ENCODE measurements around the gene TSPOAP1. TPM values are rescaled to one million over a fixed set of nuclear protein-coding genes. Genes with fewer than 3 reads are reported as not detected.
A peak's percentile ranks its signal among the peaks of the same experiment; 100 is the strongest.

Gene TSPOAP1
- polyA plus RNA-seq, 1 experiment: 5.6 TPM

DNA sequence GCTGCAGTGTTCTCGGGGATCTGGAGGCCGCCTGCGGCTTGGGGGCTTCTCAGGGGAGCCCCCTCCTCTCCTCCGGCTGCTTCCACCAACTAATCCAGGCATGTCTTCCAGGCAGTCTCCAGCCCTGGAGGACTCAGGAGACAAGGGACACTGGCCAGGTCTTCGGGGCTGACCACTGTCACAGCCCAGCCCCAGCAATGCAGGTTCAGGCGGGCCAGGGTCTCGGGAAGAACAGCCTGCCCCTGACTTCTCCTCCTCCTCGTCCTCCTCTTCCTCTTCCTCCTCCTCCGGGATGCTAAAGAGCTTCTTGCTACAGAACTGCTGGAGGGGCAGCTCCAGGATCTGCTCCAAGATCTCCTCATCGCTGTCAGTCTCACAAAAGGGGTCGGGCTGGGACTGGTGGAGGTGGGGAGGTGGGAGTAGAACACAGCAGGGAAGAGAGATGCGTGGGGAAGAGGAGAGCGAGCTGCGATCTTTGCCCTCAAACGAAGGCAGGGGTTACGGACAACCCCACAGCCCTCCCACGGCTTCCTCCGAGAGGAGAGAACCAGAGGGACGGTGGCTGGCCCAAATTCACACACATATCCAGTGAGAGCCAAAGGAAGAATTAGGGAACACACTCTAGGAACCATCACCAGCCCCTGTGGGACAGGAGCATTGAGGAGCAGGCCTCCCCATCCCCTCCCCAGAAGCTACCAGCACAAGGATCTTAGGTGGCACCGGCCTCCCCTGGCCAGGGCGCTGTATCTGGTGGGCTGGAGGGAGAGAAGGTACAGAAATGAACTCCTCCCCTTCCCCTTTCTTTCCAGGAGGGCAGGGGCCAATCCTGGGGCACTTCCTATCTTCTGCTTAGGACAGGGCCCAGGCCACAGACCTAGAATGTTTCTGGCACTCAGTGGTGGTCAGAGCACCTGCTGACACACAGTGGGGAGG is 19.3 kb downstream of the TSPOAP1 start:
- Histone ChIP-seq H3K36me3 (ENCODE audit: control insufficient read depth, insufficient read depth, low read length) (no peaks in the 10 kb centered on the region), H3K4me3 (ENCODE audit: low read depth, low read length) (no peak overlapping the region), H3K27me3 (ENCODE audit: control insufficient read depth, insufficient read depth, low read length) (no peaks in the 10 kb centered on the region)
- ChIA-PET POLR2A (no interaction called here), CTCF (interaction anchor here (2.2 to 2.4 kb wide), 2 partner anchors 8 to 138 kb away, joined by 9 to 15 read pairs; no protein-coding TSS in a partner anchor)
- no peak for TF ChIP-seq CTCF (IDR thresholded peaks at IDR 0.05; ENCODE audit: insufficient read depth, low read depth, low read length)
- no peak for DNase-seq (ENCODE audit: low read depth)

DNA sequence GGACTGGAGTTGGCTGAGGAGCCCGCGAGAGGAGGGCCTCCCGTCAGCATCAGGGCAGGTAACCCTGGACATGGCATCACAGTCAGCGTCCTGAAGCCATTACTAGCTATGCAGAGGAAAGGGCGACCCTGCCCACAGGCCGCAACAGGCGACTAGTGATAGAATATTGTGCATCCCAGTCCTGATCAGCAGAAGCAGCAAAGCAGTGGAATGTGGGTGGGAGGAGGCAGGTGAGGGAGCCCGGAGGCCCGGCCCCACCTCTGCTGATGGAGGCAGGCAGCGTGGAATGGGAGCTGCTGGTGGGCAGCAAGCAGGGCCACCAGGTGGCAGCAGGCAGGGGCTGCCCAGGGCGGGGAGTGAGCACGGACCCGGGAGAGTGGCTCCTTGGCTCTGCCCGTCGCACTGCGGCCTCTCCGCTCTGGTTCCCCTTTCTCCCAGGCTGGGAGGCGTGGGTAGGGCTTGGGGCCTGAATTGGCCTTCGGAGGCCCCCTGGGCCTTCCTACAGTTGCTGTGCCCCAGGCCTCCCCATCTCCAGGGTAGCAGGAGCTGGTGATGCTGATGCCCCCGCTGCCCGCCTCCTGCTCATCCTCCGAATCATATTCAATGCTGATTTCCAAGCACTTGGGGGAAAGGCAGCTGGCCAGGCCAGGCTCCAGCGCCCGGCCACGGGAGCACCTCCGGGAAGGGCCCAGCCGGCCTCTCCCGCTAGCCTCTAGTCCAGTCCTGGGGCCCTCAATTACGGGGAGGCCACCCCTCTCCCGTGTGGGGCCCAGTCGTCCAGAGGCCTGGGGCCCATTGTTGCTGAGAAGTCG is 20.2 kb downstream of the TSPOAP1 start:
- POLR2A ChIA-PET: no interaction called here
- H3K27me3 ChIP-seq (ENCODE audit: control insufficient read depth, insufficient read depth, low read length): no peaks in the 10 kb centered on the region
- TF ChIP-seq CTCF (IDR thresholded peaks at IDR 0.05; ENCODE audit: insufficient read depth, low read depth, low read length): peak; percentile 36
- no peak for DNase-seq (ENCODE audit: low read depth)
- H3K4me3 ChIP-seq (ENCODE audit: low read depth, low read length): no peak overlapping the region
- CTCF ChIA-PET: interaction anchor here (0.9 to 2.4 kb wide), 4 partner anchors 9 to 139 kb away, joined by 3 to 15 read pairs (median 6); no protein-coding TSS in a partner anchor
- H3K36me3 ChIP-seq (ENCODE audit: control insufficient read depth, insufficient read depth, low read length): no peaks in the 10 kb centered on the region

- POLR2A ChIA-PET: no interaction called here
- no peak for TF ChIP-seq CTCF (IDR thresholded peaks at IDR 0.05; ENCODE audit: insufficient read depth, low read depth, low read length)
- no peak overlapping the region for H3K4me3 ChIP-seq (ENCODE audit: low read depth, low read length)
- no peaks in the 10 kb centered on the region for H3K27me3 ChIP-seq (ENCODE audit: control insufficient read depth, insufficient read depth, low read length)
- H3K36me3 ChIP-seq (ENCODE audit: control insufficient read depth, insufficient read depth, low read length): no peaks in the 10 kb centered on the region
- no peak for DNase-seq (ENCODE audit: low read depth)
- CTCF ChIA-PET: interaction anchor here (0.9 to 2.4 kb wide), 4 partner anchors 9 to 140 kb away, joined by 3 to 15 read pairs (median 6); no protein-coding TSS in a partner anchor
Observed at GRCh38 chr17:58307468-58308172, 21.0 kb downstream of the TSPOAP1 start.

GRCh38 chr17:58306131-58306951 is 22.3 kb downstream of the TSPOAP1 start:
- ChIA-PET CTCF (interaction anchor here (2.6 to 4.9 kb wide), 4 partner anchors 7 to 141 kb away, joined by 9 to 25 read pairs (median 24); partner anchors contain the start of gene RNF43), POLR2A (no interaction called here)
- no peak overlapping the region for H3K4me3 ChIP-seq (ENCODE audit: low read depth, low read length)
- no peaks in the 10 kb centered on the region for H3K27me3 ChIP-seq (ENCODE audit: control insufficient read depth, insufficient read depth, low read length)
- H3K36me3 ChIP-seq (ENCODE audit: control insufficient read depth, insufficient read depth, low read length): no peaks in the 10 kb centered on the region
- no peak for TF ChIP-seq CTCF (IDR thresholded peaks at IDR 0.05; ENCODE audit: insufficient read depth, low read depth, low read length)
- DNase-seq (ENCODE audit: low read depth): no peak

Measured in BJ (cell line).